Liver (tissue), 3 donors: ENCODE data around the gene DDR1.

Experiments
- FOXA1 ChIP-seq: IDR thresholded peaks from 2 replicates; pipeline ENCODE4 v1.6.1; 2016; ENCODE audit warnings: antibody characterized with exemption
- GABPA ChIP-seq, 2 donors: IDR thresholded peaks in 1 of 2; conservative IDR thresholded peaks in 1 of 2; 2 replicates each; pipeline ENCODE4 v1.6.1; 2016; ENCODE audit warnings: antibody characterized with exemption in 2 of 2, mild to moderate bottlenecking in 1 of 2, moderate library complexity in 1 of 2
- JUND ChIP-seq, 2 donors: IDR thresholded peaks; 2 replicates each; pipeline ENCODE4 v1.6.1; 2016; ENCODE audit warnings: antibody characterized with exemption in 2 of 2
- MAX ChIP-seq: IDR thresholded peaks from 2 replicates; pipeline ENCODE4 v1.6.1; 2016; ENCODE audit warnings: antibody characterized with exemption
- RAD21 ChIP-seq, 2 donors: IDR thresholded peaks; 2 replicates each; pipeline ENCODE4 v1.6.1; 2016; ENCODE audit warnings: antibody characterized with exemption in 2 of 2, mild to moderate bottlenecking in 2 of 2
- RXRA ChIP-seq, 2 donors: IDR thresholded peaks; 2 replicates each; pipeline ENCODE4 v1.6.1; 2017 to 2018; ENCODE audit warnings: antibody characterized with exemption in 2 of 2, mild to moderate bottlenecking in 1 of 2
- SP1 ChIP-seq: IDR thresholded peaks from 2 replicates; pipeline ENCODE4 v1.6.1; 2018; ENCODE audit warnings: antibody characterized with exemption, mild to moderate bottlenecking
- TAF1 ChIP-seq: conservative IDR thresholded peaks from 2 replicates; pipeline ENCODE4 v1.6.1; 2016; ENCODE audit warnings: antibody characterized with exemption, mild to moderate bottlenecking
- TF ChIP-seq, protein P1 (sequence below): fragments of 150-350 bp; IDR thresholded peaks from 2 replicates; pipeline ENCODE4 v1.5.1; 2017; ENCODE audit warnings: improper control_type of control experiment, low read depth, low read length; ENCODE audit not compliant: missing input control
- TF ChIP-seq, protein P2 (sequence below): IDR thresholded peaks from 2 replicates; pipeline ENCODE4 v1.6.1; 2016; ENCODE audit warnings: antibody characterized with exemption, mild to moderate bottlenecking
- TF ChIP-seq, protein P3 (sequence below): IDR thresholded peaks from 2 replicates; pipeline ENCODE4 v1.6.1; 2016; ENCODE audit warnings: antibody characterized with exemption
- donor health status: healthy.
- donor health status: healthy.

GRCh38 chr6:30873137-30873640 is 11.1 kb upstream of the DDR1 start:
- TF ChIP-seq, protein P1, sequence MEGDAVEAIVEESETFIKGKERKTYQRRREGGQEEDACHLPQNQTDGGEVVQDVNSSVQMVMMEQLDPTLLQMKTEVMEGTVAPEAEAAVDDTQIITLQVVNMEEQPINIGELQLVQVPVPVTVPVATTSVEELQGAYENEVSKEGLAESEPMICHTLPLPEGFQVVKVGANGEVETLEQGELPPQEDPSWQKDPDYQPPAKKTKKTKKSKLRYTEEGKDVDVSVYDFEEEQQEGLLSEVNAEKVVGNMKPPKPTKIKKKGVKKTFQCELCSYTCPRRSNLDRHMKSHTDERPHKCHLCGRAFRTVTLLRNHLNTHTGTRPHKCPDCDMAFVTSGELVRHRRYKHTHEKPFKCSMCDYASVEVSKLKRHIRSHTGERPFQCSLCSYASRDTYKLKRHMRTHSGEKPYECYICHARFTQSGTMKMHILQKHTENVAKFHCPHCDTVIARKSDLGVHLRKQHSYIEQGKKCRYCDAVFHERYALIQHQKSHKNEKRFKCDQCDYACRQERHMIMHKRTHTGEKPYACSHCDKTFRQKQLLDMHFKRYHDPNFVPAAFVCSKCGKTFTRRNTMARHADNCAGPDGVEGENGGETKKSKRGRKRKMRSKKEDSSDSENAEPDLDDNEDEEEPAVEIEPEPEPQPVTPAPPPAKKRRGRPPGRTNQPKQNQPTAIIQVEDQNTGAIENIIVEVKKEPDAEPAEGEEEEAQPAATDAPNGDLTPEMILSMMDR: no peak
- TF ChIP-seq RXRA (IDR thresholded peaks at IDR 0.05) (no peak), MAX (no peak), FOXA1 (no peak), RAD21 (IDR thresholded peaks at IDR 0.05) (no peak), TAF1 (no peak), GABPA (IDR thresholded peaks at IDR 0.05 in 1 of 2, conservative IDR thresholded peaks at IDR 0.05 in 1 of 2) (no peak), SP1 (no peak), JUND (IDR thresholded peaks at IDR 0.05) (no peak)
- TF ChIP-seq, protein P2, sequence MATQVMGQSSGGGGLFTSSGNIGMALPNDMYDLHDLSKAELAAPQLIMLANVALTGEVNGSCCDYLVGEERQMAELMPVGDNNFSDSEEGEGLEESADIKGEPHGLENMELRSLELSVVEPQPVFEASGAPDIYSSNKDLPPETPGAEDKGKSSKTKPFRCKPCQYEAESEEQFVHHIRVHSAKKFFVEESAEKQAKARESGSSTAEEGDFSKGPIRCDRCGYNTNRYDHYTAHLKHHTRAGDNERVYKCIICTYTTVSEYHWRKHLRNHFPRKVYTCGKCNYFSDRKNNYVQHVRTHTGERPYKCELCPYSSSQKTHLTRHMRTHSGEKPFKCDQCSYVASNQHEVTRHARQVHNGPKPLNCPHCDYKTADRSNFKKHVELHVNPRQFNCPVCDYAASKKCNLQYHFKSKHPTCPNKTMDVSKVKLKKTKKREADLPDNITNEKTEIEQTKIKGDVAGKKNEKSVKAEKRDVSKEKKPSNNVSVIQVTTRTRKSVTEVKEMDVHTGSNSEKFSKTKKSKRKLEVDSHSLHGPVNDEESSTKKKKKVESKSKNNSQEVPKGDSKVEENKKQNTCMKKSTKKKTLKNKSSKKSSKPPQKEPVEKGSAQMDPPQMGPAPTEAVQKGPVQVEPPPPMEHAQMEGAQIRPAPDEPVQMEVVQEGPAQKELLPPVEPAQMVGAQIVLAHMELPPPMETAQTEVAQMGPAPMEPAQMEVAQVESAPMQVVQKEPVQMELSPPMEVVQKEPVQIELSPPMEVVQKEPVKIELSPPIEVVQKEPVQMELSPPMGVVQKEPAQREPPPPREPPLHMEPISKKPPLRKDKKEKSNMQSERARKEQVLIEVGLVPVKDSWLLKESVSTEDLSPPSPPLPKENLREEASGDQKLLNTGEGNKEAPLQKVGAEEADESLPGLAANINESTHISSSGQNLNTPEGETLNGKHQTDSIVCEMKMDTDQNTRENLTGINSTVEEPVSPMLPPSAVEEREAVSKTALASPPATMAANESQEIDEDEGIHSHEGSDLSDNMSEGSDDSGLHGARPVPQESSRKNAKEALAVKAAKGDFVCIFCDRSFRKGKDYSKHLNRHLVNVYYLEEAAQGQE: no peak
- TF ChIP-seq, protein P3, sequence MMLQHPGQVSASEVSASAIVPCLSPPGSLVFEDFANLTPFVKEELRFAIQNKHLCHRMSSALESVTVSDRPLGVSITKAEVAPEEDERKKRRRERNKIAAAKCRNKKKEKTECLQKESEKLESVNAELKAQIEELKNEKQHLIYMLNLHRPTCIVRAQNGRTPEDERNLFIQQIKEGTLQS: no peak
